Smooth muscle cell (in vitro differentiated cells): ENCODE results near the gene IPO13. TPM values are rescaled to one million over a fixed set of nuclear protein-coding genes. Genes with fewer than 3 reads are reported as not detected.

Source experiments
- DNase-seq: peaks from one replicate; lab custom pipeline; 2025; ENCODE audit not compliant: unreplicated experiment; lab: John Stamatoyannopoulos, UW
- H2AFZ ChIP-seq: fragments of 200-600 bp; sonication (generic); 2 replicates; pipeline ENCODE4 v1.6.0; 2016; ENCODE audit warnings: antibody characterized with exemption, low read depth, mild to moderate bottlenecking
- H3F3A ChIP-seq: fragments of 200-600 bp; sonication (generic); 2 replicates; pipeline ENCODE4 v1.6.0; 2017; ENCODE audit warnings: antibody characterized with exemption, low read depth
- H3K27ac ChIP-seq: fragments of 200-600 bp; sonication (generic); 2 replicates; pipeline ENCODE4 v1.5.1; 2016; ENCODE audit warnings: low read depth, mild to moderate bottlenecking
- H3K27me3 ChIP-seq: fragments of 200-600 bp; sonication (generic); 2 replicates; pipeline ENCODE4 v1.6.1; 2016; ENCODE audit warnings: low read depth, mild to moderate bottlenecking
- H3K36me3 ChIP-seq: fragments of 200-600 bp; sonication (generic); 2 replicates; pipeline ENCODE4 v1.5.1; 2016; ENCODE audit warnings: low read depth
- H3K4me1 ChIP-seq: fragments of 200-600 bp; sonication (generic); 2 replicates; pipeline ENCODE4 v1.5.1; 2016; ENCODE audit warnings: low read depth
- H3K4me2 ChIP-seq: fragments of 200-600 bp; sonication (generic); 2 replicates; pipeline ENCODE4 v1.6.0; 2016; ENCODE audit warnings: mild to moderate bottlenecking
- H3K4me3 ChIP-seq: fragments of 200-600 bp; sonication (generic); 2 replicates; pipeline ENCODE4 v1.5.1; 2016; ENCODE audit warnings: mild to moderate bottlenecking
- H3K79me2 ChIP-seq: fragments of 200-600 bp; sonication (generic); 2 replicates; pipeline ENCODE4 v1.6.0; 2016; ENCODE audit warnings: low read depth, mild to moderate bottlenecking
- H3K9ac ChIP-seq: fragments of 200-600 bp; sonication (generic); 2 replicates; pipeline ENCODE4 v1.6.0; 2016; ENCODE audit warnings: low read depth
- H3K9me3 ChIP-seq: fragments of 200-600 bp; sonication (generic); replicated peaks from 2 replicates; pipeline ENCODE4 v1.5.1; 2016; ENCODE audit warnings: low read depth
- H4K20me1 ChIP-seq: fragments of 200-600 bp; sonication (generic); 2 replicates; pipeline ENCODE4 v1.6.0; 2016; ENCODE audit warnings: low read depth
- WGBS: methylation state at CpG from one replicate; pipeline ENCODE4 v1.1.7; 2016; ENCODE audit warnings: low lambda C conversion rate; 5-methylcytosine and 5-hydroxymethylcytosine counted together
- polyA plus RNA-seq: library from polyadenylated mRNA; unstranded; fragments of >200 nt; fragmentation: Nextera tagmentation; extraction: Ambion mirVana; gene quantifications from 2 replicates; pipeline ENCODE4 v1.2.1, GENCODE V29; 2016
- total RNA-seq: library from RNA; depleted of rRNA; stranded (reverse); fragments of >200 nt; gene quantifications from 2 replicates; pipeline ENCODE4 v1.2.3, GENCODE V29; 2014
- TF ChIP-seq, protein P1 (sequence below): fragments of 200-600 bp; sonication (generic); IDR thresholded peaks from 2 replicates; pipeline ENCODE4 v1.5.1; 2017; ENCODE audit warnings: borderline replicate concordance, mild to moderate bottlenecking, antibody characterized with exemption; ENCODE audit not compliant: insufficient read depth, poor library complexity, severe bottlenecking

Gene IPO13
- total and polyA plus RNA-seq, 2 experiments from 2014 or later: 10.4 to 21.2 TPM

DNA sequence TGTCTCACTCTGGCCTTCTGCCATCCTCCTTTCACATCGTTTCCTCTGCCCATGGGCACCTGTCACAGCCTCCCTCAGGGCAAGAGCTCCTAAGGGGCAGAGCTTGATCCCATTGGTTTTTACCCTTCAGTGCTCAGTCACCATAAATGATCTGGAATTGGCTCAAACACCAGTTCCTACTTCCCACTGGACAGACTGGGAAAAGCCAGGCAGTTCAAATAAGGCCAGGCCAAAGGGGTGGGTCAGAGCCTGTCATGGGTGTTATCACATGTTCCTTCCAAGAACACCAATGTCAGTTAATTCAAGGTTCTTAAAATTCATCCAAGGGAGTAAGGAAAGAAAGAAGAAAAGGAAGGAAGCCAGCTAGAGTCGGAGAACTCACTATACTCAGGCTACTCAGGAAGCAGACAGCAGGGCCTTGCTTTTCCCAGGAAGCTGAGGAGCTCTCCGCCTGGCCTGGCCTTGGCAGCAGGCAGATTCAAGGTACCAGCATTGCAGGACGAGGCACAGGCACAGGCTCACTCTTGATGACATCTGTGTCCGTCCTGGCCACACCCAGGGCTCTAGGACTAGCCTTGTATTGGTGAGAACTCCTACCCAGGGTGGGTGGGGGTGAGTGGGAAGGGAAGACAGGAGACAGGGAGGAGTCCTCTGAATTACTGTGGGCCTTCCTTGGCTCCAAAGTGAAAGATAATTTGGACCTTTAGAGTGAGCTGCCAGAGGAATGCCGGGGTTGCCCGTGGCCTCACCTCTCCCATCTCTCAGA lies 45.4 kb upstream of the IPO13 start:
- H3K27ac ChIP-seq: no peak overlapping the region
- WGBS: 90% methylated on average over 7 of the region's 7 CpGs
- DNase-seq: no peak

DNA sequence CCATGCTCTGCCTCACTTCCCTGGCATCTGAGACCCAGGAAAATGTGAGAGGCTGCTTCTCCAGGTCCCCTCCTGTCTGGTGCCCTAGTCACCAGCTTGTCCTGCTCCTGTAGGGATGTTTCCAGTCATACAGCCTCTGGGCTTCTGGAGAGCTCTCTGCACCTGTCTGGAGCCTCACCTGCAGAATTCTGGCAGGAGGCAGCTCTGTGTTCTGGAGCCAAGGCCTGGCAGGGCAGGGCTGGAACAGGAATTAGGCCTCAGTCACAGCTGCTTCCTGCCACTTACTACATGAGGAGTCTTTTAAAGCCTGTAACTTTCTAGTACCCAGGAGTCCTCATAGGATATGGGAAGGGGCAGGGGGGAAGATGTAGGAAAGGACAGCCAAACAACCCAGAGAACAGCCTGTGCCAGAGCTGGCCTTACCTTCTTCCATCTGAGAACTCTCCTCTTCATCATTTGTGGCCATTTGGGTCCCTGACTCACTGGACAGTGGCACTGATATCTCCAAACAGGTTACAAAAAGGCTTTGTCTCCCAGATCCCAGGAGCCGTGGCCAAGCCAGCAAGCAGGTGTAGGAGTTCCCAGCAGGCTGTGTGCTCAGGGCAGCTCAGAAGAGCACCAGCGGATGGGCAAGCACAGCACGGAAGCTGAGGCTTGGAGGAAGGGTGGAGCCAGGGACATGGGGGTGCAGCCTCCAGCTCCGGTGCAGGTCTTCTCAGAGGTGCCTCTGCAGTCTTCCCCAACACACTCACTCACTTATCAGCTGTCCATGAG lies 44.5 kb upstream of the IPO13 start:
- H4K20me1 ChIP-seq: no peaks in the 10 kb centered on the region
- no peaks in the 10 kb centered on the region for H3K27me3 ChIP-seq
- TF ChIP-seq, protein P1, sequence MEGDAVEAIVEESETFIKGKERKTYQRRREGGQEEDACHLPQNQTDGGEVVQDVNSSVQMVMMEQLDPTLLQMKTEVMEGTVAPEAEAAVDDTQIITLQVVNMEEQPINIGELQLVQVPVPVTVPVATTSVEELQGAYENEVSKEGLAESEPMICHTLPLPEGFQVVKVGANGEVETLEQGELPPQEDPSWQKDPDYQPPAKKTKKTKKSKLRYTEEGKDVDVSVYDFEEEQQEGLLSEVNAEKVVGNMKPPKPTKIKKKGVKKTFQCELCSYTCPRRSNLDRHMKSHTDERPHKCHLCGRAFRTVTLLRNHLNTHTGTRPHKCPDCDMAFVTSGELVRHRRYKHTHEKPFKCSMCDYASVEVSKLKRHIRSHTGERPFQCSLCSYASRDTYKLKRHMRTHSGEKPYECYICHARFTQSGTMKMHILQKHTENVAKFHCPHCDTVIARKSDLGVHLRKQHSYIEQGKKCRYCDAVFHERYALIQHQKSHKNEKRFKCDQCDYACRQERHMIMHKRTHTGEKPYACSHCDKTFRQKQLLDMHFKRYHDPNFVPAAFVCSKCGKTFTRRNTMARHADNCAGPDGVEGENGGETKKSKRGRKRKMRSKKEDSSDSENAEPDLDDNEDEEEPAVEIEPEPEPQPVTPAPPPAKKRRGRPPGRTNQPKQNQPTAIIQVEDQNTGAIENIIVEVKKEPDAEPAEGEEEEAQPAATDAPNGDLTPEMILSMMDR: no peak
- H2AFZ ChIP-seq: no peak overlapping the region
- H3K9me3 ChIP-seq: no peaks in the 10 kb centered on the region
- H3K27ac ChIP-seq: no peak overlapping the region
- H3K4me2 ChIP-seq: no peak overlapping the region
- no peak overlapping the region for H3K9ac ChIP-seq
- 96% methylated on average over 4 of the region's 4 CpGs for WGBS
- no peak overlapping the region for H3K4me3 ChIP-seq
- H3F3A ChIP-seq: no peaks in the 10 kb centered on the region
- H3K79me2 ChIP-seq: no peaks in the 10 kb centered on the region
- no peaks in the 10 kb centered on the region for H3K4me1 ChIP-seq
- no peak for DNase-seq
- H3K36me3 ChIP-seq: no peaks in the 10 kb centered on the region

More for the DNA sequence above, 45.4 kb upstream of the IPO13 start:
- no peak overlapping the region for H3K4me2 ChIP-seq
- no peaks in the 10 kb centered on the region for H3K4me1 ChIP-seq
- no peaks in the 10 kb centered on the region for H4K20me1 ChIP-seq
- H3K4me3 ChIP-seq: no peak overlapping the region
- H3K79me2 ChIP-seq: no peaks in the 10 kb centered on the region
- H3K27me3 ChIP-seq: no peaks in the 10 kb centered on the region
- H3K9ac ChIP-seq: no peak overlapping the region
- H3K9me3 ChIP-seq: no peaks in the 10 kb centered on the region
- TF ChIP-seq, protein P1: no peak
- H3K36me3 ChIP-seq: no peaks in the 10 kb centered on the region
- H3F3A ChIP-seq: no peaks in the 10 kb centered on the region
- H2AFZ ChIP-seq: no peak overlapping the region

DNA sequence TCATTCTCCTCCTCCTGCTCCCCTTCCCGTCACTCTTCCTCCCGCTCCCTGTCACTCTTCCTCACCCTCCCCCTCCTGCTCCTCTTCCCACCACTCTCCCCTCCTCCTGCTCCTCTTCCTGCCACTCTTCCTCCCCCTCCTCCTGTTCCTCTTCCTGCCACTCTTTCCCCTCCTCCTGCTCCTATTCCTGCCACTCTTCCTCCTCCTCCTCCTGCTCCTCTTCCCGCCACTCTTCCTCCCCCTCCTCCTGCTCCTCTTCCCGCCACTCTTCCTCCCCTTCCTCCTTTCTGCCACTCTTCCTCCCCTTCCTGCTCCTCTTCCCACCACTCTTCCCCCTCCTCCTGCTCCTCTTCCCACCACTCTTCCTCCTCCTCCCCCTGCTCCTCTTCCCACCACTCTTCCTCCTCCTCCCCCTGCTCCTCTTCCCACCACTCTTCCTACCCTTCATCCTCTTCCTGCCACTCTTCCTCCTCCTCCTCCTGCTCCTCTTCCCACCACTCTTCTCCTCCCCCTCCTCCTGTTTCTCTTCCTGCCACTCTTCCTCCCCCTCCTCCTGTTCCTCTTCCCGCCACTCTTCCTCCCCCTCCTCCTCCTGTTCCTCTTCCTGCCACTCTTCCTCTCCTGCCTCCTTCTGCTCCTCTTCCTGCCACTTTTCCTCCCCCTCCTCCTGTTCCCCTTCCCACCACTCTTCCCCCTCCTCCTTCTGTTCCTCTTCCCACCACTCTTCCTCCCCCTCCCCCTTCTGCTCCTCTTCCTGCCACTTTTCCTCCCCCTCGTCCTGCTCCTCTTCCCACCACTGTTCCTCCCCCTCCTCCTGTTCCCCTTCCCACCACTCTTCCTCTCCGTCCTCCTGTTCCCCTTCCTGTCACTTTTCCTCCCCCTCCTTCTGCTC lies 41.8 kb upstream of the IPO13 start:
- Histone ChIP-seq H3K9ac (no peak overlapping the region), H2AFZ (no peak overlapping the region), H3K27me3 (no peaks in the 10 kb centered on the region), H3K36me3 (no peaks in the 10 kb centered on the region), H3K27ac (no peak overlapping the region), H4K20me1 (no peaks in the 10 kb centered on the region), H3K4me2 (no peak overlapping the region), H3F3A (no peaks in the 10 kb centered on the region), H3K4me1 (no peaks in the 10 kb centered on the region), H3K9me3 (no peaks in the 10 kb centered on the region), H3K4me3 (no peak overlapping the region), H3K79me2 (no peaks in the 10 kb centered on the region)
- TF ChIP-seq, protein P1: no peak
- WGBS: 40% methylated on average over 1 of the region's 7 CpGs
- no peak for DNase-seq
